GM12878 (cell line): ENCODE results near the gene POLG. TPM values are rescaled to one million over a fixed set of nuclear protein-coding genes. Genes with fewer than 3 reads are reported as not detected.

ENCODE experiments used
- BRCA1 ChIP-seq: IDR thresholded peaks from 2 replicates; pipeline ENCODE4 v1.6.1; 2011; ENCODE audit warnings: low read depth, low read length, improper control_type of control experiment
- CBX5 ChIP-seq: sonication (generic); IDR thresholded peaks from 2 replicates; pipeline ENCODE4 v1.6.1; 2016; ENCODE audit warnings: low read depth, moderate library complexity, mild to moderate bottlenecking, inconsistent platforms
- CEBPB ChIP-seq, 2 experiments: fragments of 150-350 bp in 1 of 2; IDR thresholded peaks; 2 replicates each; pipeline ENCODE4 v1.6.1; 2012 to 2014; ENCODE audit warnings: low read depth in 2 of 2, low read length in 2 of 2, borderline replicate concordance in 1 of 2, inconsistent platforms in 1 of 2
- ESRRA ChIP-seq: IDR thresholded peaks from 2 replicates; pipeline ENCODE4 v1.6.1; 2012; ENCODE audit warnings: mild to moderate bottlenecking, low read length, improper control_type of control experiment
- IKZF1 ChIP-seq: fragments of 450-650 bp; conservative IDR thresholded peaks from 2 replicates; pipeline ENCODE4 v1.6.1; 2017; ENCODE audit warnings: antibody characterized with exemption, mild to moderate bottlenecking
- KDM1A ChIP-seq: fragments of 200-600 bp; sonication (generic); IDR thresholded peaks from 2 replicates; pipeline ENCODE4 v1.6.1; 2016; ENCODE audit warnings: borderline replicate concordance
- LARP7 ChIP-seq: fragments of 450-650 bp; IDR thresholded peaks from 2 replicates; pipeline ENCODE4 v1.6.1; 2017; ENCODE audit warnings: mild to moderate bottlenecking
- NFXL1 ChIP-seq: fragments of 450-650 bp; IDR thresholded peaks from 2 replicates; pipeline ENCODE4 v1.6.1; 2017; ENCODE audit warnings: antibody characterized with exemption, mild to moderate bottlenecking, borderline replicate concordance
- NFYA ChIP-seq: IDR thresholded peaks from 2 replicates; pipeline ENCODE4 v1.6.1; 2011; ENCODE audit warnings: low read depth, mild to moderate bottlenecking, low read length, improper control_type of control experiment, borderline replicate concordance
- NR2C1 ChIP-seq: fragments of 450-650 bp; IDR thresholded peaks from 2 replicates; pipeline ENCODE4 v1.6.1; 2017; ENCODE audit warnings: antibody characterized with exemption, mild to moderate bottlenecking, moderate library complexity
- PAX5 ChIP-seq: IDR thresholded peaks from 2 replicates; pipeline ENCODE4 v1.6.1; 2011; ENCODE audit warnings: low read depth, low read length, borderline replicate concordance
- PKNOX1 ChIP-seq: fragments of 450-650 bp; IDR thresholded peaks from 2 replicates; pipeline ENCODE4 v1.6.1; 2016; ENCODE audit warnings: mild to moderate bottlenecking
- POLR2AphosphoS5 ChIP-seq: IDR thresholded peaks from 2 replicates; pipeline ENCODE4 v1.6.1; 2011; ENCODE audit warnings: mild to moderate bottlenecking, low read length, inconsistent platforms
- POU2F2 ChIP-seq: IDR thresholded peaks from 3 replicates; pipeline ENCODE4 v1.6.1; 2011; ENCODE audit warnings: low read depth, mild to moderate bottlenecking, low read length, borderline replicate concordance
- RBBP5 ChIP-seq: fragments of 200-600 bp; sonication (generic); conservative IDR thresholded peaks from 2 replicates; pipeline ENCODE4 v1.6.1; 2016
- RELA ChIP-seq: fragments of 450-650 bp; IDR thresholded peaks from 2 replicates; pipeline ENCODE4 v1.8.0; 2014; ENCODE audit warnings: borderline replicate concordance; ENCODE audit not compliant: partially characterized antibody
- RELB ChIP-seq: fragments of 450-650 bp; IDR thresholded peaks from 2 replicates; pipeline ENCODE4 v1.6.1; 2017; ENCODE audit warnings: low read depth, mild to moderate bottlenecking, moderate library complexity
- SIX5 ChIP-seq: IDR thresholded peaks from 2 replicates; pipeline ENCODE4 v1.6.1; 2011; ENCODE audit warnings: mild to moderate bottlenecking, low read depth, low read length, moderate library complexity; ENCODE audit not compliant: severe bottlenecking
- SMARCA5 ChIP-seq: fragments of 450-650 bp; IDR thresholded peaks from 2 replicates; pipeline ENCODE4 v1.6.1; 2017; ENCODE audit warnings: mild to moderate bottlenecking
- SMC3 ChIP-seq: IDR thresholded peaks from 2 replicates; pipeline ENCODE4 v1.6.1; 2011; ENCODE audit warnings: low read length, improper control_type of control experiment, borderline replicate concordance
- TARDBP ChIP-seq: IDR thresholded peaks from 2 replicates; pipeline ENCODE4 v1.6.1; 2016; ENCODE audit warnings: borderline replicate concordance
- ZBED1 ChIP-seq: IDR thresholded peaks from 2 replicates; pipeline ENCODE4 v1.6.1; 2016; ENCODE audit warnings: borderline replicate concordance
- polyA plus RNA-seq, 11 experiments: library from polyadenylated mRNA; depleted of rRNA in 4 of 11; unstranded in 6 of 11; stranded (reverse) in 5 of 11; fragments of >200 nt; fragmentation: Nextera tagmentation in 4 of 11; fragmentation: Illumina TruSeq in 1 of 11; extraction: Ambion mirVana in 4 of 11; extraction: Trizol in 1 of 11; gene quantifications; 1 replicate in 1 of 11; 2 replicates in 10 of 11; pipeline versions ENCODE4 v1.2.1 to v1.2.3, GENCODE V29; 2011 to 2016; ENCODE audit warnings: inconsistent platforms in 2 of 11, missing spikeins in 2 of 11, low read depth in 1 of 11
- total RNA-seq, 4 experiments: library from RNA; depleted of rRNA in 3 of 4; stranded (reverse); fragments of >200 nt in 3 of 4; fragmentation: Illumina TruSeq in 1 of 4; extraction: Trizol in 1 of 4; gene quantifications; 2 replicates each; pipeline versions ENCODE4 v1.2.1 to v1.2.3, GENCODE V29; 2013 to 2021
- TF ChIP-seq, protein P1 (sequence below): fragments of 450-650 bp; IDR thresholded peaks from 2 replicates; pipeline ENCODE4 v1.6.1; 2017; ENCODE audit warnings: mild to moderate bottlenecking, moderate library complexity

The POLG gene
- total and polyA plus RNA-seq, 10 of the 15 experiments (the other 5 are each of a cell fraction or from before 2014, with no cell fraction given), result 14.8 to 71.1 (median 33.0) TPM

DNA sequence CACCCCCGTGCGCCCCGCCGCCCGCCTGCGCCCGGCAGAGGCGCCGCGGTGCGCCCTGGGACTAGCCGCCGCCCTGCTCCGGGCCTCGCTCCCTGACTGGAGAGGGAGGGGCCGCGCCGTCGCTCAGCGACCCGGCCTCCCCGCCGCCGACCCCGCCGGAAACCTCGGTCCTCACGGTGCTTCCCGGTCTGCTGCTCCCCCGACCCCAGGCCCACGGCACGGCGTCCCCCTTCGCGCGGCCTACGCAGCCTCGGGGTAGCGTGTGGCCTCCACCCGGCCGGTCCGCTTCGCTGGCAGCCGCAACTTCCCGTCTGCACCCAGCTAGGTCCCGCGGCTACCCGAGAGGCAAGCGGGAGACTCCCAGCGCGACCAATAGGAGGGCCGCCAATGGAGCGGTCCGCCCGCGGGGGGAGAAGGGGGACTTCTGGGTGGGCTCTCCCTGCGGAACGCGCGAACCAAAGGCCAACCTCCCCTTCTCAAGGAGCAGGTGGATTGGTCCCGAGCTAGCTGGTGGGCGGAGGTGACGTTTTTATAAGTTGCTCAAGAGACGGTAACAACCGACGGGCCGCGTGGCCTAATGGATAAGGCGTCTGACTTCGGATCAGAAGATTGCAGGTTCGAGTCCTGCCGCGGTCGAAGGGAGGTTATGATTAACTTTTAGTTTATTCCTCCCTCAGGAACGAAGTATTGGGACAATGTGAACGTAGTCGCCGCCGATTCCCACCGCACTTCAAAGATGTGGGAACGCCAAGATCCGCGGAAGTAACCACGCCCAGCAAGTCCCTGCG, at the start of gene POLG (continued):
- peak; percentile 26; the same call in 1 of the 2 replicates for TF ChIP-seq PKNOX1
- peak; percentile 16; the same call in 1 of the 2 replicates for TF ChIP-seq SMC3
- TF ChIP-seq ZBED1, result peak; percentile 75; the same call in 1 of the 2 replicates
- TF ChIP-seq RBBP5, result no peak
- no peak for TF ChIP-seq CEBPB (IDR thresholded peaks at IDR 0.05; ENCODE audit: borderline replicate concordance in 1 of 2, low read depth in 2 of 2, low read length in 2 of 2)
- TF ChIP-seq POU2F2, result peak; percentile 85; the same call in 2 of the 3 replicates
- no peak for TF ChIP-seq PAX5
- peak; percentile 83 for TF ChIP-seq RELA
- peak; percentile 93 for TF ChIP-seq IKZF1
- TF ChIP-seq NFYA, result no peak
- TF ChIP-seq POLR2AphosphoS5, result peak; percentile 93
- TF ChIP-seq, protein P1, sequence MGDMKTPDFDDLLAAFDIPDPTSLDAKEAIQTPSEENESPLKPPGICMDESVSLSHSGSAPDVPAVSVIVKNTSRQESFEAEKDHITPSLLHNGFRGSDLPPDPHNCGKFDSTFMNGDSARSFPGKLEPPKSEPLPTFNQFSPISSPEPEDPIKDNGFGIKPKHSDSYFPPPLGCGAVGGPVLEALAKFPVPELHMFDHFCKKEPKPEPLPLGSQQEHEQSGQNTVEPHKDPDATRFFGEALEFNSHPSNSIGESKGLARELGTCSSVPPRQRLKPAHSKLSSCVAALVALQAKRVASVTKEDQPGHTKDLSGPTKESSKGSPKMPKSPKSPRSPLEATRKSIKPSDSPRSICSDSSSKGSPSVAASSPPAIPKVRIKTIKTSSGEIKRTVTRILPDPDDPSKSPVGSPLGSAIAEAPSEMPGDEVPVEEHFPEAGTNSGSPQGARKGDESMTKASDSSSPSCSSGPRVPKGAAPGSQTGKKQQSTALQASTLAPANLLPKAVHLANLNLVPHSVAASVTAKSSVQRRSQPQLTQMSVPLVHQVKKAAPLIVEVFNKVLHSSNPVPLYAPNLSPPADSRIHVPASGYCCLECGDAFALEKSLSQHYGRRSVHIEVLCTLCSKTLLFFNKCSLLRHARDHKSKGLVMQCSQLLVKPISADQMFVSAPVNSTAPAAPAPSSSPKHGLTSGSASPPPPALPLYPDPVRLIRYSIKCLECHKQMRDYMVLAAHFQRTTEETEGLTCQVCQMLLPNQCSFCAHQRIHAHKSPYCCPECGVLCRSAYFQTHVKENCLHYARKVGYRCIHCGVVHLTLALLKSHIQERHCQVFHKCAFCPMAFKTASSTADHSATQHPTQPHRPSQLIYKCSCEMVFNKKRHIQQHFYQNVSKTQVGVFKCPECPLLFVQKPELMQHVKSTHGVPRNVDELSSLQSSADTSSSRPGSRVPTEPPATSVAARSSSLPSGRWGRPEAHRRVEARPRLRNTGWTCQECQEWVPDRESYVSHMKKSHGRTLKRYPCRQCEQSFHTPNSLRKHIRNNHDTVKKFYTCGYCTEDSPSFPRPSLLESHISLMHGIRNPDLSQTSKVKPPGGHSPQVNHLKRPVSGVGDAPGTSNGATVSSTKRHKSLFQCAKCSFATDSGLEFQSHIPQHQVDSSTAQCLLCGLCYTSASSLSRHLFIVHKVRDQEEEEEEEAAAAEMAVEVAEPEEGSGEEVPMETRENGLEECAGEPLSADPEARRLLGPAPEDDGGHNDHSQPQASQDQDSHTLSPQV, result 0 out of 2 replicates have a peak, but pooled peaks have one; percentile 18
- peak; percentile 99 for TF ChIP-seq TARDBP
- 0 out of 2 replicates have a peak, but pooled peaks have one; percentile 77 for TF ChIP-seq ESRRA
- peak; percentile 96 for TF ChIP-seq LARP7
- peak; percentile 58; the same call in 1 of the 2 replicates for TF ChIP-seq SMARCA5
- TF ChIP-seq RELB, result peak; percentile 91
- TF ChIP-seq NR2C1, result peak; percentile 25; the same call in 1 of the 2 replicates
- TF ChIP-seq KDM1A, result no peak
- TF ChIP-seq NFXL1, result no peak
- TF ChIP-seq SIX5, result peak; percentile 65
- peak; percentile 91 for TF ChIP-seq CBX5
- peak; percentile 62 for TF ChIP-seq BRCA1
